NOMO-1 (cell line): Measurements from ENCODE around the gene CNTF.
"Not testable (repeated sequence)": the region's sequence is repeated elsewhere in the genome, so short reads cannot be mapped to it uniquely, and the experiment has no call there.

Source experiments
- DNase-seq, 2 experiments: peaks; one replicate each; lab custom pipeline; 2025; ENCODE audit not compliant: unreplicated experiment in 2 of 2; lab: John Stamatoyannopoulos, UW

CNTF gene

DNA sequence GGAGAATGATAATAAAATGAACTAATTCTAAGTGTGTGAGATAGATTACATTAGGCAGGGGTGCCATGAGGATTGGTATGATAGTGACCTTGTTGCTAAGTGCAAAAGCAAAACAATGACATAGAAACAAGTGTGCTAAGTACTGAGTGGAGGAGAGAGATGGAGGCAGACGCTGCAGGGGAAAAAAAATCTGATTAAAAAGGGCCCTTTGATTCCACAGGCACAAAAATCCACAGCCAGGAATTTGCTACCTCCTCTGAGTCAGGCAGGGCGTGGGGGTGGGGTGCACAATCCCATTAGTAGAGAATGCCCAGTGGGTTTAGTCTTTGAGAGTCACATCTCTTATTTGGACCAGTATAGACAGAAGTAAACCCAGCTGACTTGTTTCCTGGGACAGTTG, at the start of gene CNTF:
TSS of gene CNTF (plus strand) at position 322 of the 400 bp plus-strand sequence. CDS start 88 bp downstream, outside the sequence.
- no peak for DNase-seq

GRCh38 chr11:58572906-58573305, 49.6 kb upstream of the CNTF start:
- DNase-seq: not testable (repeated sequence)

DNA sequence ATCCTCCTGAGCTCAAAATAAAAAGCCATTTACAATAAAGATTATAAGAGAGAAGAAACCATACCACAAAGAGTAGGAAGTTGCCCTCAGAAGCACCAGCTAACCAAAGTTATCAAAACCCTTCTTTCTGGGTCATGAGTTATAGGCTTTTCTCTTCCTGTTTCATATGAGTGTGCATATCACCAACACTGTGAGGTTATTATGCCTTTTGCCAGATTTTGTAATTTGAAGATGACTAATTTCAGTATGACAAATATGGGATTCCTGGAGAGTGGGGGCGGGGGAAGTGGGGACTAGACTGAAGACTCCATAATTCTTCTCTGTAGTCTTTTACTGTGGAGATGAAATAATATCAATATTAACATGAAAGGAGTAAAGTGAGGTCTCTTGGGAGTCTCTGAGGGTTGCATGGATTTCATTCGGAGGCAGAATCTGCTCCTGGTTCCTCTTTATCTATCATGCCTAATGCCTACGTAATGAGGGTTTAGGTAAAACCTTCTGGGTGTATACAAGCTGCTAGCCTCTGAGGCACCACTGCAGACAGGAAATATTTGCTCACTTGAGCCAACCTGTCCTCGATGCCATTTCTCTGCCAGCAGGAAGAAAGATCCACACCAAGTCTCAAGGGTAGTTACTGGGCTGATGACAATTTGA, 48.9 kb upstream of the CNTF start:
- DNase-seq: peak; percentile 66 to 85

- no peak for DNase-seq
Measured at GRCh38 chr11:58574881-58575280, 47.6 kb upstream of the CNTF start.

DNA sequence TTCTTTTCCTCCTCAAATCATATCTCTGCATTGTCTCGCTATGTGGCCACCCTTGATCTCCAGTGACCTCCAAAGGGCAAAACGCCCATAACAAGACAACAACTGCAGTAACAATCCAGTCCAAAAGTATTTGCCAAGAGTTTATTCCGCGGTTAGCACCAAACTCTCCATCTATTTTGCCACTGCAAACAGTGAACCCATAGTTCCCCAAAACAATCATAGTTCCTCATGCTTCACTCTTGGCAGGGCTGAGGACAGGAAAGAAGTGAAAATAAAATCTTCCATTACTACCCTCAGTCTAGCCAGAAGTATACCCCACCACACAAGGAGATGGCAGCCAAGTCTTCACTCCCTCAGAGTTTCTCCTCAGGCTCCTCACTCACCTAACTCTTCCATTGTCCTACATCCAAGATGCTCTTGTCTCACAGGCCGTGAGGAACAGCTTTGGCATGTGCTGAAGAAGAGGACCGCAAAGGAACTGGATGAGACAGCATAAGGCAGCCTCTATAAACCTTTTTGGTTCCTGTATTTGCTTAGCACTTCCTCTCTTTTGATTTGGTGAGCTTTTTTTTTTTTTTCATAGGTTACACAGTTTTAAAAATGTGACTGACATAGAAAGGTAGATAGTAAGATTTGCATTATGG, 47.0 kb upstream of the CNTF start, which contains the start of gene LPXN:
TSS of gene LPXN (minus strand) at position 480 of the 644 bp plus-strand sequence. CDS start at position 396, 84 bp downstream.
- peak; percentile 75 to 90 for DNase-seq

DNA sequence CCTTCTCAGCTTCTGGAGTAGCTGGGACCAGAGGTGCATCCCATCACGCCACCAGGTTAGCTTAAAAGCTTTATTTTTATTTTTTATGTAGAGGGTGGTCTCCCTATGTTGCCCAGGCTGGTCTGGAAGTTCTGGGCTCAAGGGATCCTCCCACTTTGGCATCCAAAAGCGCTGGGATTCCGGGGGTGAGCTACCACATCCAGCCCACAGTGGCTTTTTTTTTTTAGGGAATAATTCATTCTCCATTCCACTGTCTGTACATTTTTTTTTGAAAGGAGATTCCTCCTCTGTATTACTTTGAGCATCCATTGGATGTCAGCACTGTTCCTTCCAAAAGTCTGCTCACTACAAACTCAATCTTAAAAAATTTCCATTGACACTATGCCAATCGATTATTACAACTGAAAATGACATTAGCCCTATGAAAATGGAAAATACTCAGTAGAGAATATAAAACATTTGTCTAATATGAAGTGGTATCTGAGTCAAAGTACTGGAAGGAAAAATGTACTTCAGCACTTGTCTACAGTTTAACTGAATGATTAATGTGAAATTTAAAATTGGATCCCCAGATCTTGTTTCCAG, 45.5 kb upstream of the CNTF start:
- peak in 1 of 2 experiments; percentile 51 for DNase-seq

DNA sequence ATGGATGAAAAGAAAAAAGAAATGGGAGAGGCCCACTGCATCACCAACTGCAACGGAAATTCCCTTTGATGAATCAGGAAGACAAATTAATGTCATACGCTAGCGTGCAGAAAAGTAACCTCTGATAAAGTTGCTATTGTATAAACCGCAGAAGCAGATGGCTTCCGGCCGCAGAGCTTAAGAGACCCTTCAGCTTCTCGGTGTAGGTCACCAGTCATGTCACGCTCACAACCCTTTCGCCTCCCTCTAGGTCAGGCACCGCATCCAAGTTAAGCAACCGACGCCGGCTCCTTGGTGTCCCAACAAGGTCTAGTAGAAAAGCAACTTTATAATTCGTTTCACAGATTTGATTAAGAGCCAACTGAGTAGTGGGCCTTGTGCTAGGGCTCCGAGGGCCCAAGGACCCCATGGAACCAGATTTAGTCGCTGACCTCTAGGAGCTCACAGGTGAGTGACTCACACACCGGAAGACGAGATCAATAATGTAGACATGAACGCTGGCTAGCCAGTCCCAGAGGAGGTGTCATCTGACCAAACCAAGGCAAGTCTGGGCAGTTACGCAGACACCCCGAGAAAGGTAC, 44.8 kb upstream of the CNTF start:
- DNase-seq: peak; percentile 84 to 91

DNA sequence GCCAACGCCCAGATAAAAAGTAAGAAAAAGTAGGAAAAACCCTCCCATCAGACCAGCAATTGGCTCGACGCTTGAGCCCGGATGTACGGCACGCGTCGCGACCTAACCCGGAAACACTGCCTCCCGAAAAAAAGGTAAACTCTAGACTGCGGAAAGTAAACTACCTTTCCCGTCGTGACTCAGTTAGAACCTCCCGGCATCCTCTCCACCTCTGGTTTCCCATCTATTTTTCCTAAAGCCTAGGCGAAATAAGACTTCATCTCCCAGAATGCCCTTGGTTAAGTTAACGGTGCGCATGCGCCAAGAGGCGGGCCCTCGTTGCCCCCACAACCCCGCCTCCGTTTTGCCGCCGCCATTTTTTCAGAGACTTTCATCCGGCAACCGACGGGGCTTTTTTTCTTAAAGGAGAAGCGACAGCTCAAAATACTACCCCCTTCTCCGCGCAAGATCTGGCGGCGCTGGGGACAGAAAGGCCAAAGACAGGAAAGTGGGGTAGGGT, 44.3 kb upstream of the CNTF start:
- peak; percentile 97 for DNase-seq

GRCh38 chr11:58578635-58579191, 43.8 kb upstream of the CNTF start, which contains the start of gene ZFP91:
Gene ZFP91 (plus strand): TSS chr11:58579063. CDS start chr11:58579282, 219 bp downstream.
- DNase-seq: peak; percentile 96 to 97

DNA sequence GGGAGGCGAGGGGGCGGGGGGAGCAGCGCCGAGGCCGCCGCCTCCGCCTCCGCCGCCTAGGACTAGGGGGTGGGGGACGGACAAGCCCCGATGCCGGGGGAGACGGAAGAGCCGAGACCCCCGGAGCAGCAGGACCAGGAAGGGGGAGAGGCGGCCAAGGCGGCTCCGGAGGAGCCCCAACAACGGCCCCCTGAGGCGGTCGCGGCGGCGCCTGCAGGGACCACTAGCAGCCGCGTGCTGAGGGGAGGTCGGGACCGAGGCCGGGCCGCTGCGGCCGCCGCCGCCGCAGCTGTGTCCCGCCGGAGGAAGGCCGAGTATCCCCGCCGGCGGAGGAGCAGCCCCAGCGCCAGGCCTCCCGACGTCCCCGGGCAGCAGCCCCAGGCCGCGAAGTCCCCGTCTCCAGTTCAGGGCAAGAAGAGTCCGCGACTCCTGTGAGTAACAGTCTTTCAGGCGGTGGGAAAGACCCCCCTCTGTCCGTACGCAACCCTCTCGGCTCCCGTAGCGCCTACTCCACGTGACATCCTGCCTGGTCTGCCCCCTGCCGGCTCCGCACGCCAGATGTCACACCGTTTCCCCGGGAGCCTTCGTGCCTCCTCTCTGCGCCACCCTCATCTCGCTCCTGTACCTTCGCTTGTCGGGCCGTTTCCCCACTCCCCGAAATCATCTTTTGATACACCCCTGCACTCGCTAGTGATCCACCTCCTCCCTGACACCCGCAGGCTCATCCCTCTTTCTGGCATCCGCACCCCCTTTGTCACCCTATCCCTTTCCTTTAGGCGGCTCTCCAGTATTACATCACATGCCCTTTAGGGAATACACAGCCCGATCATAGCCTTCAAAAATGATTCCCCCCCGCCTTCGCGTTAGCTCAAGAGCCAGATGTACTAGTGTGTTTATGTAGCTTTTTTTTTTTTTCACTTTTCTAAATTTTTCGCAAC, 43.0 kb upstream of the CNTF start:
- DNase-seq: peak; percentile 88

- DNase-seq: no peak
Measured at GRCh38 chr11:58580311-58580710, 42.2 kb upstream of the CNTF start.

- no peak for DNase-seq
Measured at GRCh38 chr11:58582437-58582836, 40.0 kb upstream of the CNTF start.

DNA sequence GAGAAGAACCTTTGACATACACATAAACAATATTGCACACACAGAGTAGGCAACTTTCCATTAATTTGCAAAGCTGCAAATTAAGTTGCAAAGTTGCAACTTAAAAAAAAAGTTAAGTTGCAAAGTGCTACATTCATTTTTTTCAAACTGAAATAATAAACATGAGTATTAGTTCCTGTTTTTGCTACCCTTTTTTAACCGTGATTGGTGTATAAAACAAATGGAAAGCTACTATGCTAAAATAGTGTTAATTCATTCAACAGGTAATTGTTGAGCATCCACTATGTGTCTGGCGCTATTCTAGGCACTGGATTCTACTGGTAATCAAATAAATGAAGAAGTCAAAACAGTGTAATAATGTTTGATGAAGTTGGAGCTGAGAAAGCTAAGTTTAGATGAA, 35.5 kb upstream of the CNTF start:
- DNase-seq: peak in 1 of 2 experiments; percentile 40

GRCh38 chr11:58591659-58592058, 30.8 kb upstream of the CNTF start:
- DNase-seq: no peak

- no peak for DNase-seq
Measured at GRCh38 chr11:58592760-58593472, 29.5 kb upstream of the CNTF start.

DNA sequence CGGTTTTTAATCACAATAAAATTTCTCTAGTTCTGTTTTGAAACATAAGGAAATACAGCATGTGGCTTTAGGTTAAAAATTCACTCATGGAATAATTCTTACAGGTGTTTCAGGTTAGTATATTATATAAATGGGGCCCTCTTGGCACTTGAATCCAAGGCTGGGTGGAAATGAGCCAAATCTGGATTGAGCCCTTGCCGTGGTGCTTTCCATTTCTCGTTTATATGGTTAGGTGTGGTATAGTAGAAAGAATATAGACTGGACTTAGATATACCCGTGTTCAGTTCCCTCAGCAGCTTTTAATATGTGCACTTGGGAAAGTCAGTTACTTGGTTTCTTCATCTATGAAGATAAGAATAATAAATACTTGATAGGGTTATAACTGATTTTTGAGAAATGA, 27.6 kb upstream of the CNTF start:
- no peak for DNase-seq

GRCh38 chr11:58596621-58597020, 25.8 kb upstream of the CNTF start:
- no peak for DNase-seq

DNA sequence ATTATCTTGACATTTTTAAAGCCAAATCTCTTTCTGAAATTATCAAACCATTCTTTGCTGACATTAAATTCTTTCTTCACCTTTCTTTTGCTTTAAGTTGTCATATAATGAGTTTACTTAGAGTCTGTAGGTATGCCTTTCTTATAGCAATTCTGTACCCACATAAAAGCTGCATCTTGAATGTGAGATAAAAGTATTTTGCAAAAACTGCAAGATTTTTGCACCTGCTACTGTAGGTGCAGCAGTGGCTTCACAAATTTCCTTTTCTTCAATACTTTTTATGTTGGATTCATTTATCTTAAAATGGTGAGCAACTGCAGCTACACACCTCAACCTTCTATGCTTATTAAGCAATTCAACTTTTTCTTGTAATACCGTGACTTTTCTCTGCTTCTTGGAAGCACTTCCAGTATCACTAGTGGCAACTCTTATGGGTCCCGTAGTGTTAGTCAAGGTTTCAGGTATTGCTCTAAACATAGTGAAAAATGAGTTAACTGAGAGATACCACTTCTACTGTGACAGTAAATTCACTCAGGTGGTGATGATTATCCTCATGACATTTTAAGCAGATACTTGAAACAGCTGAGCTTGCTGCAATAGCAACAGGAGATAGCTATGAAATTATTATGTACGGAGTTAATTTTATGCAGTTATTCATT, 24.9 kb upstream of the CNTF start:
- DNase-seq: no peak

GRCh38 chr11:58600510-58600909, 22.0 kb upstream of the CNTF start:
- DNase-seq: no peak
